NCI-H524 treated with DMSO at 0.1 percent for 48 hours (cell line): ENCODE measurements around the gene LPCAT3.

Experiments
- DNase-seq: peaks from one replicate; lab custom pipeline; 2025; lab: John Stamatoyannopoulos, UW

The LPCAT3 gene

DNA sequence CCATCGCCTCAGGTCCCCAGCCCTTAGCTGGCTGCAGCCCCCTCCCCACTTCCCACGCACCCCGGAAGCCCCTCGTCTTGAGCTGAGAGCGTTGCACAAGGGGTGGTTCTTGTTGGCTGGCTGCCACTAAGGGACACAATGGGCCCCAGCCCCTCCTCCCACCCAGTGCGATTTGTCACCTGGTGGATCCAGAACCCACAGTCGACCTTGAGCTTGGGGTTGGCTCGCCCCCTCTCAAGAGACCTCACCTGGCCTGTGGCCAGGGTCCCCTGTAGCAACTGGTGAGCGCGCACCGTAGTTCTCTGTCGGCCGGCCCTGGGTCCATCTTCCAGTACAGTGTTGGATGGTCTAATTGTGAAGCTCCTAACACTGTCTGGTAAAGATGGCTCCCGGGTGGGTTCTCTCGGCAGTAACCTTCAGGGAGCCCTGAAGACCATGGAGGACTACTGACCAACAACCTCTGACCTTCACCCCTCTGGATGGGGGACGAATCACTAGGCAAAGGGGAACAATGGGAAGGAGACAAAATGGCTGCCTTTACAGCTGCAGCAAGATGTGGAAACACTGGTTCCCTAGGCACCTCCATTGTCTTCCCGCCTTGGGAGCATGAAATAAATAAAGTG is 54.4 kb downstream of the LPCAT3 start:
- DNase-seq: no peak

DNA sequence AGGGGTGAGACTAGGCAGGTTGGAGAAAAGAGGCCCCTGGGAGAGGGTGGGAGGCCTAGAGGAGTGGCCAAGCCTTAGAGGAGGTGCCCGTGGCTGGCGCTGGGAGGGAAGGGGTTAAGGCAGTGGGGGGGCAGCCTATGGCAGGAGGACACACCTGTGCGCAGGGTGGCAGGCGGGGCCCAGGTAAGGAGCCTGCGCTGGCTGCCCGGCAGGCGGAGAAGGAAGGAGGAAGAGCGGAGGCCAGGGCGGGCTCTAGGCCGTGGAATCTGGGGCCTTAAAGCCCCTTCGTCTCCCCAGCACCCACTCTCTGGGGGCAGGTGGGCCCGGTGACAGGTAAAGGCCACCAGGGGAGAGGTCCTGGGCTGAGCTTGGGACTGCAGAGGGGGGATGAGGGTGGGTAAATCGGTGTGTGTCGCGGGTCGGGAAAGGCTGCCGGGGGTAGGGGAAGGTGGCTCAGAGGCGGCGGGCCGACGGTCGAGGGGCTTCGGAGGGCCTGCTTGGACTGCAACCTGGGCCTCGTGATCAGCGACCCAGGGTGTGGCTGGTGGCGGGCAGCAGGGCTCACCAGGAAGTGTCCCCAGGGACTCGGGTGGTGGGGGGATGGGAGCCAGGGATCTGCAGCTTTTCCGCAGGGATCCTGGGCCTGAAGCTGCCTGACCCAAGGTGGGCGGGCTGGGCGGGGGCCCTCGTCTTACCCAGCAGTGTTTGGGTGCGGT is 55.1 kb downstream of the LPCAT3 start:
- no peak for DNase-seq

DNA sequence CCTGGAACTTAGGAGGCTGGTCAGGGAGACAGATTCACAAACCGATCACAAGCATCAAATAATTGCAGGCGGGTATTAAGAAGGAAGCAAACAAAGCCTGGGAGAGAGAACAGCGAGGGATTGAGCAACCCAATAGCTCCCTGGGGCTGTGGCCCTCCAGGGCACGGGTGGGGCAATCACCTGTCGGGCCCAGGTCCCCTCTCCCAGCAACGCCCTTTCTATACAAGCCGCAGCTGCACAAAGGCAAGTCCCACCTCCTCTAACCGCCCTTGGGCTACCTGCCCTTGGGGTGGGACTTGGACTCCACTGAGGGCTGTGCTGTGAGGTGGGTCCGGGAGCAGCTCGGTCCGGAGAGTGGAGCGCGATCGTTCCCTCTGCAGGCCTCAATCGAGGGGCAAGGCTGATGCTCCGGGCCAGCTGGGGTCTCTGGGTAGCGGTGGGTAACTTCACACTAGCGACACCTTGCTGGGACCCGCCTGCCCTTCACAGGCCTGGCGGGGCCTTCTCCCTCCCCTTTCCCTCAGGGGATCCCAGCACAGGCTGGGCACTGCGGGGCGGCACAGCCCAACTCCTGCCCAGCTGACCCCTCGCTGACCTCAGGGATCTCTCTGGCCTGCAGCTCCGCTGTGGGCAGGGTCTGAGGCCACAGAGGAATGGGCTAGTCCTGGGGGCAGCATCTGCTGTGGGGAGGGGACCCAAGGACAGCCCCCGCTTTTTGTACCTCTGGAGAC is 55.8 kb downstream of the LPCAT3 start:
- DNase-seq: no peak

DNA sequence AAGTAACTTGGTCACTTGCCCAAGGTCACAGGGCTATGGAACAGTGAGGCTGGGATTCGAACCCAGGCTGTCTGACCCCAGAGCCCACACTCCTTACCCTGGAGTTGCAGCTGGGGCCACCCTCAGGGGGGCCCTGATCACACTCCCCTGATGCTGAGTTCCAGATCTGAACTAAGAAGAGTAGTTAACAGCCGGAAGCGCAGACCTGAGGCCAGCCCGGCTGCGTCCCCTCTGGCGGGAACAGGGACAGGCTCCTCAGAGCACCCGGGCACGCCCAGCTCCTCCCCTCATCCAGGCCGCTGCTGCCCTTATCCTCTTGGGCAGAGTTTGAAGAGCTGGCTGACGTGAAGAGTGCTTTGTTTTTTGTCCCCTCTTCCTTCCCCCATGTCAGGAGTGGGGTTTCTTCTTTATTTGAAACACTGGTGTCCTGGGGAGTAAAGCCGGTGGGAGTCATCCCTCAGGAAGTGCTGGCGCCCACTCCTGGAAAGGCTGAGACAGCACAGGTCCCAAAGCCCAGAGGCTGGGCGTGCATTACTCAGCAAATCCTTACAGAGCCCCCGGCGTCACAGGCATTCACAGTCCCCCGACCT is 56.5 kb downstream of the LPCAT3 start:
- peak; percentile 43 for DNase-seq

DNA sequence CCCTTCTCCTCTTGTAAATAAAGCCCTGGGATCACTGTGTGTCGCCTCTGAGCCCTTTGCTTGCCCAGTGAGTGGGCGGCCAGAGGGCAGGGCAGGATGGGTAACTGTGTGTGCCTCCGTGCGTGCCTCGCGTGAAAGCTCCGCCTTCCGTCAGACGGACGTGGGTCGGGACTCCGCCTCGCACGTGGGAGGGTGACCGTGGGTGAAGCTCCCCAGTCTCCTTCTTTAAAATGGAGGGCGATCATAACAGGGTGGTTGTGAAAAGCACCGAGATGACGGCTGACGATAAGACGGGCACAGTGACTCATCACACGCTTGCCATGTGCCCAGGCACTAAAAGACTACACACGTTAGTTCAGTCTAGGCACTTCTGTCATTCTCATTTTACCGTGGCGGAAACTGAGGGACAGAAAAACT is 57.0 kb downstream of the LPCAT3 start:
- no peak for DNase-seq

DNA sequence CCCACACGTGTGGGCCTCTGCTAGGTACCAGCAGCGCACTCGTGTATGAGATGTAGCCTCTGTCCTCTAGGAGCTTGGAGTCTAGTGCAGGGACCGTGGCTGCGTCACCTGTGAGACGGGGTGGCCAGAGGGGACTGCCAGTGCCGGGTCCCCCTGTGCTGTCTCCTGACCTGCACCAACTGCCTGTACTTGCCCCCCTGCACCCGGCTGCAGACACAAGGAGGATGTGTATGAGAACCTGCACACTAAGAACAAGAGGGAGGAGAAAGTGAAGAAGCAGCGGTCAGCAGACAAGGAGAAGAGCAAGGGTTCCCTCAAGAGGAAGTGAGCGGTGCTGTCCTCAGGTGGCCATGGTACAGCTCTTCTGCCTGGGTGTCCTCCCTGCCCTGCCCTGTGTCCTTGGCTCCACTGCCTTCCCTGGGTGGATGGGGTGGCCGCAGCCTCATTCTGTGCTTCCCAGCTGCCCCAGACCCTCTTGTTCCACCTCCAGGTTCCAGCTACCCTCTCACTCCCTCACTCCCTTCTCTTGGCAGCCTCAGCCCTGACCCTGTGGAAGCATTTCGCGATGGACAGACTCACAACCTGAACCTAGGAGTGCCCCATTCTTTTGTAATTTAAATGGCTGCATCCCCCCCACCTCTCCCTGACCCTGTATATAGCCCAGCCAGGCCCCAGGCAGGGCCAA is 57.5 kb downstream of the LPCAT3 start:
- no peak for DNase-seq

DNA sequence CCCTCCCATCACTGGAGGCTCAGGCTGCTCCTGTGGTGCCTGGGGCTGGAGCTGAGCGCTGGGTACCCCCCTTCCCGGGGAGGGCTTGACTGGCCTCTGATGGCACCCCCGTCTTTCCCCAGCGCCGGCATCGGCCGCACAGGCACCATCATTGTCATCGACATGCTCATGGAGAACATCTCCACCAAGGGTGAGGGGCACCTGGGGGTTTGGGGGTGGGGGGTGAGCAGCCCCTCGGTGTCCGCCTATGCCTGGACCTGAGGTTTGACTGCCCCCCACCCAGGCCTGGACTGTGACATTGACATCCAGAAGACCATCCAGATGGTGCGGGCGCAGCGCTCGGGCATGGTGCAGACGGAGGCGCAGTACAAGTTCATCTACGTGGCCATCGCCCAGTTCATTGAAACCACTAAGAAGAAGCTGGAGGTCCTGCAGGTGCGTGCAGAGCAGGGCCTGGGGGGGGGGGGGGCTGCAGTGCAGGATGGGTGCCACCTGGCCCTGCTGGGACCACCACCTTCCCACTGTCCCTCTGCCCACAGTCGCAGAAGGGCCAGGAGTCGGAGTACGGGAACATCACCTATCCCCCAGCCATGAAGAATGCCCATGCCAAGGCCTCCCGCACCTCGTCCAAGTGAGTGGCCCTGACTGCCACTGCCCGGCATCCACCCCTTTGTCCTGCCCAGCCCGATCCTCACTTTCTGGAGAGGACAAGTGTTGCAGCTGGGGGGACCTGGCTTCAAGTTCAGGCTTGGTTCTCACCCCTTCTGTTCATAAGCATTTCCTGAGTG is 58.3 kb downstream of the LPCAT3 start:
- DNase-seq: no peak

DNA sequence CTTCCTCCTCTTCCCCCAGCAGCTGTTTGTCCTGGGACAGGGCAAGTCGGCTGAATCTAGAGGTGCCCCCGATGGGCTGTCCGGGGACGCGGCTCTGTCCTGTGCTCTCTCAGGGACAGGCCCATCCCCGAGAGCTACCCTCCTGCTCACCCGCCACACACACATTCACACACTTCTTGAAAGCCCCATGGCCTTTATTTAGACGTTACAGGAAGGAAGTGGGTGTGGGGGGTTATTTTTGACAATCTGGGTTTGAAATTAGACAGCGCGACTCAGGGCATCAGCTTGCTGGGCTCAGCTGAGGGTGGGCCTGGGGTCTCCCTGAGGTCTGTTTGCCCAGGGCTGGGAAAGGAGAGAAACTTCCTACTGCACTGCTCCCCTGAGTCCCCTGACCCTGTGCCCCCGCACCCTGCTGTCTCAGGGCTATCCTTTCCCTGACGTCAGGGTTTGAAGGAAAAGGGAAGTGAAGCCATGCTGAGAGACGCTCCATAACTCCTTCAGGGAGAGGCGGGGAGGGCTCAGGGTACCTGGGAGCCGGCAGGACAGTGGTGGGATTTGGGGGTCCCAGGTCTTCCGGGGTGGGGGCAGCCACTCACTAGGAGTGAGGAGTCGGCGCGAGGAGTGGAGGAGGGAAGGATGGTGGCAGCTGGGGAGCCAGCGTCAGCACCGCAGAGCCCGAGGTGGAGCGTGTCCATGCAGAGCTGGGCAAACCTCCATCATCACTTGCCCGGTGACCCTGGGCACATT is 59.0 kb downstream of the LPCAT3 start:
- no peak for DNase-seq

DNA sequence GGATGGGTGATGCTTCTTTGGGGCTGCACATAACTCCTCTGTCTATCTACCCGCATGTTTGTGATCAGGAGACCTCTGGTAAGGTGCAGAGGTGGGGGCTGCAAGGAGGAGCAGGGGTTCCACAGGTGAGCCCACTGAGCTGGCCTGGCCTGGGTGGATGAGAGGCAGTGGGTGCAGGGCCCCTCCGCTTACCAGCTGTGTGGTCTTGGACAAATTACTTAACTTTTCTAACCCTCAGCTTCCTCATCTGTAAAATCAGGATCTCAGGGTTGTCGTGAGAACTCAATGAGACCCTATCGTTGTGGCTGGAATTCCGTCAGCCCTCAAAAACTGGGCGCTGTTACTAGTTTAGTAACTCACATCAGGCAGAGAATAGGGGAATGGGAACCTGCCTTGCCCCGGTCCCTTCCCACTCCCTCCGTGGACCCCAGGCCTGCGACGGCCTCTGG is 59.6 kb downstream of the LPCAT3 start:
- no peak for DNase-seq

DNA sequence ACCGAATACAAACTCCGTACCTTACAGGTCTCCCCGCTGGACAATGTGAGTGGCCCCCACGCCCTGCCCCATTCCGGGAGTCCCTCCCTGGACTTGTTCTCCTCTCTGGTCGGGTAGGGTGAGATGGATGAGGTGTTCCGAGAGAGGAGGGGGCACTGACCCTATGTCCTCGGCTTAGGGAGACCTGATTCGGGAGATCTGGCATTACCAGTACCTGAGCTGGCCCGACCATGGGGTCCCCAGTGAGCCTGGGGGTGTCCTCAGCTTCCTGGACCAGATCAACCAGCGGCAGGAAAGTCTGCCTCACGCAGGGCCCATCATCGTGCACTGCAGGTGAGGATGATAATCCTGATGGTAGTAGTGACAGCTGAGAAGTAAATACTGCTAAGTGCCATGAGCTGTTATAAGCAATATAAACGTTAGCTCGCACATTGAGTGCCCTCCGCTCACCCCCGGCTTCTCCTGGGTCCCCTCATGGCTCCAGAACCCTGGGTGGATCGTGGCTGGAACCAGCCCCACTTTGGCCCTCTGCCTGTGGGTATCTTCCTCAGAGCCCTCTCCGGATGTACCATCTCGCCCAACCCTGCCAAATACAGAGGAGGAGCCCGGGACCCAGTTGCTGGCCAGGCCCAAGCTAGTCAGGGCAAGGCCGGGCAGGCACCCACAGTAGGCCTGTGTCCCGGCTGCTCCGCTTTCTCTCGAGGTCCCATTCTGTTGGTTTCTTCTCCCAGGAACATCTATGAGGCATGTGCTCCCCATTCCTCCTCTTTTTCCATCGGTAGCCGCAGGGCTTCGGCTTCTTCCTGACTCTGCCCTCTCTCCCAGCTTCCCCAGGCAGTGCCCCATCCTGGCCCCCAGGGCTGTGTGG is 60.3 kb downstream of the LPCAT3 start:
- no peak for DNase-seq

DNA sequence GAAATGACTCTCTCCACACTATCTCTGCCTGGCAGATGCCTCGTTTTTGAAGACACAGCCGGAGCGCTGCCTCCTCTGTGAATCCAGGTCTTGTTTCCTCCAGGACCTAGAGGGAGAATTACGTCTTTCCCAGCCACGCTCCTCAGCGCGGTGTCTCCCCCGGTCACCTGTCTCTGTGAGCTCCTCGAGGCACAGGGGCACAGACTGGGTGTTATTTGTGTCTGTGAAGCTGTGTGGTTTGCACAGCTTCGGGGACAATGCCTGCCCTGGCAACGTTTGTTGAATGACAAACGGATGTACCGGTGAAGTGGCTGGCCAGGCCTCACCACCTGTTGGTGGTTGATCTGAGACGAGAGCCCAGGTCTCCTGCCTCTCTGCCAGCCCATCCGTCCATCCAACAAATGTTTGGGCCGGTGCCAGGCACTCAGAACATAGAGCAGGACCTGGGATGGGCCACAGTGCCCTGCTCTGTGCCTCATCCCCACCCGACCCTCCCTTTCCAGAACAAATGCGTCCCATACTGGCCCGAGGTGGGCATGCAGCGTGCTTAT is 61.0 kb downstream of the LPCAT3 start:
- DNase-seq: no peak

DNA sequence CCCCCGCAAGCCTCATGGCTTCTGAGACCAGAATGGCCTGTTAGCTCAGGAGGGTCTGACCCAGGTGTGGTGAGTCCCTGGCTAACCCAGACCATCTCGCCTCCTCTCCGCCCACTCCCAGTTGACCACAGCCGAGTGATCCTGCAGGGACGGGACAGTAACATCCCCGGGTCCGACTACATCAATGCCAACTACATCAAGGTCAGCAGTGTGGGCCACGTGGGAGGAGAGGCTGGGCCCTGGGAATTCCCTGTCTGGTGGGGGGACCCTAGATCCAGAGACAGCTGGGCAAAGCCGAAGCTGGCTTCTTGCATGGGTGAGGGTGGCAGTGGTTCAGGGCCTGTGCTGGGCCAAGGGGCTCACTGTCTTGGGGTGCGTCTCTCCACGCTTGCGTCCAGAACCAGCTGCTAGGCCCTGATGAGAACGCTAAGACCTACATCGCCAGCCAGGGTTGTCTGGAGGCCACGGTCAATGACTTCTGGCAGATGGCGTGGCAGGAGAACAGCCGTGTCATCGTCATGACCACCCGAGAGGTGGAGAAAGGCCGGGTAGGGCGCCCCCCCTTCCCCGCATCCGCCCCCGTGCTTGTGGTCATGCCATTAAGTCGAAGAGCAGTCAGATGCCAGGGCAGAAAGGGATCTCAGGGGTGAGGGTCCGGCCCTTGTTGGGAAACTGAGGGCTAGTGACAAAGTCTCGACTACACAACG is 62.1 kb downstream of the LPCAT3 start:
- no peak for DNase-seq

DNA sequence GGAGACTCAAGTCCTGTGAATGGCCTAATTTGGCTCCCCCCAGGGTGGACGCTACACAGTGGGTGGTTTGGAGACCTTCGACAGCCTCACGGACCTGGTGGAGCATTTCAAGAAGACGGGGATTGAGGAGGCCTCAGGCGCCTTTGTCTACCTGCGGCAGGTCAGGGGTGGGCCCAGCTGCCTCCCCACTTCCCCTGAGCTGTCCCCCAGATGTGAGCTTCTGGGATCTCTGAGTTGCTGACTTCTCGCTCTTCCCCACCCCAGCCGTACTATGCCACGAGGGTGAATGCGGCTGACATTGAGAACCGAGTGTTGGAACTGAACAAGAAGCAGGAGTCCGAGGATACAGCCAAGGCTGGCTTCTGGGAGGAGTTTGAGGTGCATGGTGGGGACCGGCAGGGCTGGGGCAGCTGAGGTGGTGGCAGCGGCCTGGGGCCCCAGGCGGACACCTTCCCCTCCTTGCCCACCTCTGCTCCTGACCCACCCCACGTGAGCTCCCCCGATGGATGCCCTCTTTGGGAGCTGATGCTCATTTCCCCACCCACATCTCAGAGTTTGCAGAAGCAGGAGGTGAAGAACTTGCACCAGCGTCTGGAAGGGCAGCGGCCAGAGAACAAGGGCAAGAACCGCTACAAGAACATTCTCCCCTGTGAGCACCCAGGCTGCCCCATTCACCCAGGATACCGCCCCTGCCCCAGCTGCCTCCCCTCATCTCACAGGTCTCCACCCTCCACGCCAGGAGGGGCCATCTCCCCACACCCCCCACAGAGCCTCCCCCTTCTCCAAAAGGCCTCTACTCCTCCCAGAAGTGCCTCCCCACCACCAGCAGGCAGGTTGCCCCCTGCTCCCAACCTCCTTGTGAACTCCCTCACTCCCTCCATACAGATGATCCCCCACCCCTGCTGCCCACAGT is 62.9 kb downstream of the LPCAT3 start:
- no peak for DNase-seq

DNA sequence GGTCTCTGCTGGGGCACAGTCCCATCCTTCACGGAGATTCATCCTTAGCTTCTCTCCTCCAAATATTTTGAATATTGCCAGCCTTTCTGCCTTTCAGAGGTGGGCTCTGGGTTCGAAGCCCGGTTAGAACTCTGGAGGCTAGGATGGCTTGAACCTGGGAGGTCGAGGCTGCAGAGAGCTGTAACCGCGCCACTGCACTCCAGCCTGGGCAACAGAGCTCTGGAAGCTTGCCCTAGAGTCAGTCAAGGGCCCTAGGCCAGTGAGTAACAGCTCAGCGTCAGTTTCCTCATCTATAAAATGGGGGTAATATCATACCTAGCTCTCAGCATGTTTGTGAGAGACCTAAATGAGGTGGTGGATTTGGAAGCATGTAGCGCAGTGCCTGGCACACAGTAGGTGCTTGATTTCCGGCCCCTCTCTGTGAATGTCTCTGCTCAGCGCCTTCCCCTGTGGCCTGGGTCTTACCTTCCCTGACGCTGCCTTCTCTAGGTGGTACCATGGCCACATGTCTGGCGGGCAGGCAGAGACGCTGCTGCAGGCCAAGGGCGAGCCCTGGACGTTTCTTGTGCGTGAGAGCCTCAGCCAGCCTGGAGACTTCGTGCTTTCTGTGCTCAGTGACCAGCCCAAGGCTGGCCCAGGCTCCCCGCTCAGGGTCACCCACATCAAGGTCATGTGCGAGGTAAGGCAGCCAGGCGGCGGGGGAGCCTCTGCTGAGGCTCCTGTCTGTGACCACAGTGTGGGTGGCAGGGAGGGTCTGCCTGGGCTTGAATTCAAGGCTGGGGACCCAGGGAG is 63.8 kb downstream of the LPCAT3 start:
- no peak for DNase-seq

DNA sequence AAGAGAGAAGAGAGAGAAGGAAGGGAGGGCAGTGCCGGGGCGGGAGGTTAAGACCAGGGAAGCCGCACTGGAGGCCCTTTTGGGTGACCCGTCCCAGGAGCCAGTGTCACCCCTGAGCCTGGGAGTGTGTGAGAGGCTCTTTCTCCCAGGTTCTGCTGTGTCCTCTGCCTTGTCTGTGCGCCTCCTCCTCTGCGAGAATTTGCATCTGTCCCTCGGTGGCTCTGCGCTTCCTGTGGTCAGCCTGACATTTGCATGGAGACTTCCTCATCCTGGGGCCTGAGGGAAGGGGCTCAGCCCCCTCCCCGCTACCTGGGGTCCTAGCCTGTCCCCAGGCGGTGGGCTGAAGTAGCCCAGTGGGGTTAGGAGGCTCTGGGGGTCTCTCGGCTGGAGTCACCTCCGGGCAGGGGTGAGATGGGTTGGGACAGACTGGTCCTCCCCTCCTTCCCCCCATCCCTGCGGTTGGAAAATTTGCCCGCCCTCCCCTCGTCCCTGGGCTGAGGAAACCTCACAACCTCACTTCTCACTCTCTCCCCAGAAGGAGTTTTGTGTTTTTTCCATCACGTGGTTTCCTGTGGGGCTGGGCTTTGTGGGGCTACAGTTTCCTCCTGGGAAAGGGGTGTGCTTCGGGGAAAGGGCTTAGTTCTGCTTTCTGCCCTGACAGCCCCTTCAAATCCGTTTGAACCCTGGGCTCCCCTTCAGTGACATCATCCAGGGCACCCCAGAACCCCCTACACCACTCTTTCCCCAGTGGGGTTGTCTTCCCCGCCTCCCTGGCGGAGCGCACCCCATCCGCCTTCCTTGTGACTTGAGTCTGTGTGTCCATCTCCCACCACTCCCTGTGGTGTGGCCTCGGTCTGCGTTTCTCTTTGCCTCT is 64.6 kb downstream of the LPCAT3 start:
- no peak for DNase-seq
